GM23338 (cell line): ENCODE measurements around the gene ZNF277. TPM values are rescaled to one million over a fixed set of nuclear protein-coding genes. Genes with fewer than 3 reads are reported as not detected.

Source experiments
- ATAC-seq: fragments of 200-7000 bp; cut with Tn5 transposase; 3 replicates; pipeline ENCODE4 v1.9.1; 2020
- DNase-seq: peaks from one replicate; pipeline ENCODE4 v3.0.0-alpha.2; 2015; ENCODE audit warnings: low spot score
- H2AFZ ChIP-seq: fragments of 200-600 bp; sonication (generic); 2 replicates; pipeline ENCODE4 v1.8.0; 2016; ENCODE audit warnings: antibody characterized with exemption, mild to moderate bottlenecking, moderate library complexity
- H3F3A ChIP-seq: fragments of 200-600 bp; sonication (generic); replicated peaks from 2 replicates; pipeline ENCODE4 v1.8.0; 2017; ENCODE audit warnings: antibody characterized with exemption, mixed run types, low read depth
- H3K27ac ChIP-seq: fragments of 200-600 bp; sonication (generic); 2 replicates; pipeline ENCODE4 v1.6.1; 2016; ENCODE audit warnings: low read depth
- H3K27me3 ChIP-seq: fragments of 200-600 bp; sonication (generic); 2 replicates; pipeline ENCODE4 v1.8.0; 2016; ENCODE audit warnings: mild to moderate bottlenecking, mixed run types, moderate library complexity; ENCODE audit not compliant: insufficient read depth
- H3K36me3 ChIP-seq: fragments of 200-600 bp; sonication (generic); 2 replicates; pipeline ENCODE4 v1.8.0; 2016; ENCODE audit warnings: mild to moderate bottlenecking; ENCODE audit not compliant: insufficient read depth
- H3K4me1 ChIP-seq: fragments of 200-600 bp; sonication (generic); 2 replicates; pipeline ENCODE4 v1.8.0; 2016; ENCODE audit warnings: mild to moderate bottlenecking, moderate library complexity; ENCODE audit not compliant: insufficient read depth
- H3K4me2 ChIP-seq: fragments of 200-600 bp; sonication (generic); 2 replicates; pipeline ENCODE4 v1.7.1; 2017; ENCODE audit warnings: mixed run types
- H3K4me3 ChIP-seq: fragments of 200-600 bp; sonication (generic); 2 replicates; pipeline ENCODE4 v1.6.1; 2016; ENCODE audit warnings: mixed run types
- H3K79me2 ChIP-seq: fragments of 200-600 bp; sonication (generic); replicated peaks from 2 replicates; pipeline ENCODE4 v1.8.0; 2017; ENCODE audit warnings: mild to moderate bottlenecking; ENCODE audit not compliant: insufficient read depth
- H3K9me2 ChIP-seq: fragments of 200-600 bp; sonication (generic); 2 replicates; pipeline ENCODE4 v1.8.0; 2017; ENCODE audit not compliant: insufficient read depth
- H4K20me1 ChIP-seq: fragments of 200-600 bp; sonication (generic); replicated peaks from 2 replicates; pipeline ENCODE4 v1.8.0; 2017; ENCODE audit warnings: mild to moderate bottlenecking; ENCODE audit not compliant: insufficient read depth
- H3K27ac Mint-ChIP-seq: 2 replicates; pipeline ENCODE4 v1.8.0; 2020; ENCODE audit warnings: inconsistent platforms, mild to moderate bottlenecking, moderate library complexity, mixed read lengths
- H3K27me3 Mint-ChIP-seq: 3 replicates; pipeline ENCODE4 v1.8.0; 2022; ENCODE audit warnings: low read depth, mild to moderate bottlenecking, moderate library complexity, mixed read lengths, inconsistent platforms; ENCODE audit not compliant: insufficient read depth, poor library complexity
- H3K36me3 Mint-ChIP-seq: 3 replicates; pipeline ENCODE4 v1.8.0; 2021; ENCODE audit warnings: low read depth, mild to moderate bottlenecking, inconsistent platforms, moderate library complexity, mixed read lengths
- H3K4me1 Mint-ChIP-seq: 3 replicates; pipeline ENCODE4 v1.8.0; 2020; ENCODE audit warnings: mild to moderate bottlenecking, inconsistent platforms, mixed read lengths
- H3K4me3 Mint-ChIP-seq: 3 replicates; pipeline ENCODE4 v1.8.0; 2021; ENCODE audit warnings: moderate library complexity, mild to moderate bottlenecking, inconsistent platforms, mixed read lengths
- H3K9me3 Mint-ChIP-seq: 3 replicates; pipeline ENCODE4 v1.8.0; 2020; ENCODE audit warnings: moderate library complexity, mild to moderate bottlenecking, inconsistent platforms, mixed read lengths
- CTCF ChIP-seq, 2 experiments: fragments of 200-600 bp in 1 of 2; sonication (generic) in 1 of 2; conservative IDR thresholded peaks; 2 replicates each; pipeline versions ENCODE4 v1.5.1 to v1.6.1; 2016 to 2017; ENCODE audit warnings: antibody characterized with exemption in 2 of 2, low read depth in 2 of 2, mild to moderate bottlenecking in 2 of 2, moderate library complexity in 1 of 2
- EZH2 ChIP-seq: fragments of 200-600 bp; sonication (generic); IDR thresholded peaks from one replicate; pipeline ENCODE4 v1.8.0; 2017; ENCODE audit warnings: antibody characterized with exemption, mild to moderate bottlenecking, low read depth; ENCODE audit not compliant: unreplicated experiment
- JUNB ChIP-seq: IDR thresholded peaks from one replicate; pipeline ENCODE4 v1.6.1; 2016; ENCODE audit warnings: antibody characterized with exemption; ENCODE audit not compliant: unreplicated experiment
- POLR2AphosphoS5 ChIP-seq: IDR thresholded peaks from 2 replicates; pipeline ENCODE4 v1.6.1; 2016; ENCODE audit warnings: antibody characterized with exemption, low read depth
- STAT1 ChIP-seq: IDR thresholded peaks from one replicate; pipeline ENCODE4 v1.6.1; 2016; ENCODE audit warnings: antibody characterized with exemption; ENCODE audit not compliant: unreplicated experiment
- ZNF331 ChIP-seq: fragments of 250-450 bp; sonication (Bioruptor Pico); IDR thresholded peaks from 2 replicates; pipeline ENCODE4 v1.5.0; 2020; ENCODE audit warnings: low read depth, mild to moderate bottlenecking, moderate library complexity
- polyA plus RNA-seq: library from polyadenylated mRNA; unstranded; fragments of >200 nt; fragmentation: Nextera tagmentation; extraction: Ambion mirVana; gene quantifications from 2 replicates; pipeline ENCODE4 v1.2.1, GENCODE V29; 2016
- total RNA-seq: library from RNA; depleted of rRNA; stranded (reverse); fragments of >200 nt; shearing (Covaris generic); gene quantifications from 2 replicates; pipeline ENCODE4 v1.2.3, GENCODE V29; 2014
- TF ChIP-seq, protein P1 (sequence below): fragments of 250-450 bp; sonication (Bioruptor Pico); IDR thresholded peaks from 2 replicates; pipeline ENCODE4 v1.5.0; 2020; ENCODE audit warnings: mild to moderate bottlenecking, moderate library complexity
- TF ChIP-seq, protein P2 (sequence below): IDR thresholded peaks from one replicate; pipeline ENCODE4 v1.6.1; 2018; ENCODE audit warnings: antibody characterized with exemption; ENCODE audit not compliant: unreplicated experiment

The ZNF277 gene
- total and polyA plus RNA-seq, 2 experiments from 2014 or later, result 25.4 to 28.9 TPM

DNA sequence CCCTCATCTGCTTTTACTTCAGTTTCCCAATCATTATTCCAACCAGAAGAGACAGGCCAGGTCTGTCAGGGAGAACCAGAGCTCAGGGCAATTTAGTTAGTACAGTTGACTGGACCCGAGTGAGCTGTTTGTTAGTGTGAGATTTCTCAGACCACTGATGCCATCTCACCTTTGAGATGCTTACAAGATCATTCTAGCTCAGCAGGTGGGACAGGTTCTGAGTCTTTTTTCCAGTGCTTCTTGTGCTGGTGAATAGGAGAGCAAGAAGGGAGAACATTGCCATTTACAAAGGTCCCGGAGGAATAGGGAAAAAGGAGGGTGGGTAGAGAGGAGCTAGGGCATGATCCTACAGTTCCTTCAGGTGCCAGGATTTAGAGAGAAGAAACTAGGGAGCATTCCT is 131.4 kb downstream of the ZNF277 start:
- Histone ChIP-seq H2AFZ (no peak overlapping the region), H3K79me2 (no peaks in the 10 kb centered on the region), H3K27me3 (no peaks in the 10 kb centered on the region), H3K4me2 (peak overlapping the region; percentile 64), H4K20me1 (no peaks in the 10 kb centered on the region), H3K4me1 (peaks cover 22% of the 10 kb centered on the region), H3K36me3 (peaks cover 10% of the 10 kb centered on the region; the same call in 1 of the 2 replicates), H3K27ac (peak overlapping the region; percentile 75), H3K9me2 (no peaks in the 10 kb centered on the region), H3F3A (no peaks in the 10 kb centered on the region), H3K4me3 (no peak overlapping the region)
- no peak for TF ChIP-seq JUNB
- no peak for TF ChIP-seq POLR2AphosphoS5
- TF ChIP-seq, protein P1, sequence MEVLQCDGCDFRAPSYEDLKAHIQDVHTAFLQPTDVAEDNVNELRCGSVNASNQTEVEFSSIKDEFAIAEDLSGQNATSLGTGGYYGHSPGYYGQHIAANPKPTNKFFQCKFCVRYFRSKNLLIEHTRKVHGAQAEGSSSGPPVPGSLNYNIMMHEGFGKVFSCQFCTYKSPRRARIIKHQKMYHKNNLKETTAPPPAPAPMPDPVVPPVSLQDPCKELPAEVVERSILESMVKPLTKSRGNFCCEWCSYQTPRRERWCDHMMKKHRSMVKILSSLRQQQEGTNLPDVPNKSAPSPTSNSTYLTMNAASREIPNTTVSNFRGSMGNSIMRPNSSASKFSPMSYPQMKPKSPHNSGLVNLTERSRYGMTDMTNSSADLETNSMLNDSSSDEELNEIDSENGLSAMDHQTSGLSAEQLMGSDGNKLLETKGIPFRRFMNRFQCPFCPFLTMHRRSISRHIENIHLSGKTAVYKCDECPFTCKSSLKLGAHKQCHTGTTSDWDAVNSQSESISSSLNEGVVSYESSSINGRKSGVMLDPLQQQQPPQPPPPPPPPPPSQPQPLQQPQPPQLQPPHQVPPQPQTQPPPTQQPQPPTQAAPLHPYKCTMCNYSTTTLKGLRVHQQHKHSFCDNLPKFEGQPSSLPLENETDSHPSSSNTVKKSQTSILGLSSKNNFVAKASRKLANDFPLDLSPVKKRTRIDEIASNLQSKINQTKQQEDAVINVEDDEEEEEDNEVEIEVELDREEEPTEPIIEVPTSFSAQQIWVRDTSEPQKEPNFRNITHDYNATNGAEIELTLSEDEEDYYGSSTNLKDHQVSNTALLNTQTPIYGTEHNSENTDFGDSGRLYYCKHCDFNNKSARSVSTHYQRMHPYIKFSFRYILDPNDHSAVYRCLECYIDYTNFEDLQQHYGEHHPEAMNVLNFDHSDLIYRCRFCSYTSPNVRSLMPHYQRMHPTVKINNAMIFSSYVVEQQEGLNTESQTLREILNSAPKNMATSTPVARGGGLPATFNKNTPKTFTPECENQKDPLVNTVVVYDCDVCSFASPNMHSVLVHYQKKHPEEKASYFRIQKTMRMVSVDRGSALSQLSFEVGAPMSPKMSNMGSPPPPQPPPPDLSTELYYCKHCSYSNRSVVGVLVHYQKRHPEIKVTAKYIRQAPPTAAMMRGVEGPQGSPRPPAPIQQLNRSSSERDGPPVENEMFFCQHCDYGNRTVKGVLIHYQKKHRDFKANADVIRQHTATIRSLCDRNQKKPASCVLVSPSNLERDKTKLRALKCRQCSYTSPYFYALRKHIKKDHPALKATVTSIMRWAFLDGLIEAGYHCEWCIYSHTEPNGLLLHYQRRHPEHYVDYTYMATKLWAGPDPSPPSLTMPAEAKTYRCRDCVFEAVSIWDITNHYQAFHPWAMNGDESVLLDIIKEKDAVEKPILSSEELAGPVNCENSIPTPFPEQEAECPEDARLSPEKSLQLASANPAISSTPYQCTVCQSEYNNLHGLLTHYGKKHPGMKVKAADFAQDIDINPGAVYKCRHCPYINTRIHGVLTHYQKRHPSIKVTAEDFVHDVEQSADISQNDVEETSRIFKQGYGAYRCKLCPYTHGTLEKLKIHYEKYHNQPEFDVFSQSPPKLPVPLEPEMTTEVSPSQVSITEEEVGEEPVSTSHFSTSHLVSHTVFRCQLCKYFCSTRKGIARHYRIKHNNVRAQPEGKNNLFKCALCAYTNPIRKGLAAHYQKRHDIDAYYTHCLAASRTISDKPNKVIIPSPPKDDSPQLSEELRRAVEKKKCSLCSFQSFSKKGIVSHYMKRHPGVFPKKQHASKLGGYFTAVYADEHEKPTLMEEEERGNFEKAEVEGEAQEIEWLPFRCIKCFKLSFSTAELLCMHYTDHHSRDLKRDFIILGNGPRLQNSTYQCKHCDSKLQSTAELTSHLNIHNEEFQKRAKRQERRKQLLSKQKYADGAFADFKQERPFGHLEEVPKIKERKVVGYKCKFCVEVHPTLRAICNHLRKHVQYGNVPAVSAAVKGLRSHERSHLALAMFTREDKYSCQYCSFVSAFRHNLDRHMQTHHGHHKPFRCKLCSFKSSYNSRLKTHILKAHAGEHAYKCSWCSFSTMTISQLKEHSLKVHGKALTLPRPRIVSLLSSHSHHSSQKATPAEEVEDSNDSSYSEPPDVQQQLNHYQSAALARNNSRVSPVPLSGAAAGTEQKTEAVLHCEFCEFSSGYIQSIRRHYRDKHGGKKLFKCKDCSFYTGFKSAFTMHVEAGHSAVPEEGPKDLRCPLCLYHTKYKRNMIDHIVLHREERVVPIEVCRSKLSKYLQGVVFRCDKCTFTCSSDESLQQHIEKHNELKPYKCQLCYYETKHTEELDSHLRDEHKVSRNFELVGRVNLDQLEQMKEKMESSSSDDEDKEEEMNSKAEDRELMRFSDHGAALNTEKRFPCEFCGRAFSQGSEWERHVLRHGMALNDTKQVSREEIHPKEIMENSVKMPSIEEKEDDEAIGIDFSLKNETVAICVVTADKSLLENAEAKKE, result no peak
- TF ChIP-seq CTCF (conservative IDR thresholded peaks at IDR 0.05; ENCODE audit: low read depth in 2 of 2), result no peak
- TF ChIP-seq ZNF331, result no peak
- no peak for TF ChIP-seq STAT1
- no peak for TF ChIP-seq EZH2
- TF ChIP-seq, protein P2, sequence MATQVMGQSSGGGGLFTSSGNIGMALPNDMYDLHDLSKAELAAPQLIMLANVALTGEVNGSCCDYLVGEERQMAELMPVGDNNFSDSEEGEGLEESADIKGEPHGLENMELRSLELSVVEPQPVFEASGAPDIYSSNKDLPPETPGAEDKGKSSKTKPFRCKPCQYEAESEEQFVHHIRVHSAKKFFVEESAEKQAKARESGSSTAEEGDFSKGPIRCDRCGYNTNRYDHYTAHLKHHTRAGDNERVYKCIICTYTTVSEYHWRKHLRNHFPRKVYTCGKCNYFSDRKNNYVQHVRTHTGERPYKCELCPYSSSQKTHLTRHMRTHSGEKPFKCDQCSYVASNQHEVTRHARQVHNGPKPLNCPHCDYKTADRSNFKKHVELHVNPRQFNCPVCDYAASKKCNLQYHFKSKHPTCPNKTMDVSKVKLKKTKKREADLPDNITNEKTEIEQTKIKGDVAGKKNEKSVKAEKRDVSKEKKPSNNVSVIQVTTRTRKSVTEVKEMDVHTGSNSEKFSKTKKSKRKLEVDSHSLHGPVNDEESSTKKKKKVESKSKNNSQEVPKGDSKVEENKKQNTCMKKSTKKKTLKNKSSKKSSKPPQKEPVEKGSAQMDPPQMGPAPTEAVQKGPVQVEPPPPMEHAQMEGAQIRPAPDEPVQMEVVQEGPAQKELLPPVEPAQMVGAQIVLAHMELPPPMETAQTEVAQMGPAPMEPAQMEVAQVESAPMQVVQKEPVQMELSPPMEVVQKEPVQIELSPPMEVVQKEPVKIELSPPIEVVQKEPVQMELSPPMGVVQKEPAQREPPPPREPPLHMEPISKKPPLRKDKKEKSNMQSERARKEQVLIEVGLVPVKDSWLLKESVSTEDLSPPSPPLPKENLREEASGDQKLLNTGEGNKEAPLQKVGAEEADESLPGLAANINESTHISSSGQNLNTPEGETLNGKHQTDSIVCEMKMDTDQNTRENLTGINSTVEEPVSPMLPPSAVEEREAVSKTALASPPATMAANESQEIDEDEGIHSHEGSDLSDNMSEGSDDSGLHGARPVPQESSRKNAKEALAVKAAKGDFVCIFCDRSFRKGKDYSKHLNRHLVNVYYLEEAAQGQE, result no peak
- ATAC-seq (peak; percentile 71), DNase-seq (peak; percentile 27)
- Mint-ChIP-seq H3K36me3 (peaks cover 19% of the 10 kb centered on the region), H3K27me3 (no peaks in the 10 kb centered on the region), H3K27ac (peak overlapping the region; percentile 42; the same call in 1 of the 2 replicates), H3K4me3 (no peak overlapping the region), H3K9me3 (no peaks in the 10 kb centered on the region), H3K4me1 (peaks cover 28% of the 10 kb centered on the region)
